AG09309 (cell line): ENCODE measurements around the gene SLC25A43.

Source experiments
- DNase-seq: peaks from one replicate; pipeline ENCODE4 v3.0.0-alpha.2; 2010; ENCODE audit warnings: low read depth
- H3K4me3 ChIP-seq: 2 replicates; pipeline ENCODE4 v1.5.1; 2011; ENCODE audit warnings: mild to moderate bottlenecking, low read depth, low read length, moderate library complexity; ENCODE audit not compliant: control insufficient read depth
- CTCF ChIP-seq: IDR thresholded peaks from 2 replicates; pipeline ENCODE4 v1.5.1; 2011; ENCODE audit warnings: mild to moderate bottlenecking, low read depth, low read length, inconsistent platforms; ENCODE audit not compliant: insufficient read depth, control insufficient read depth; ENCODE audit errors: missing control alignments

SLC25A43 gene

GRCh38 chrX:119393144-119393543 is 6.0 kb upstream of the SLC25A43 start:
- H3K4me3 ChIP-seq, result no peak overlapping the region
- no peak for TF ChIP-seq CTCF
- no peak for DNase-seq

- DNase-seq, result no peak
- peak overlapping the region; percentile 66 for H3K4me3 ChIP-seq
- TF ChIP-seq CTCF, result no peak
Observed at GRCh38 chrX:119398587-119398973, 556 bp upstream of the SLC25A43 start.

- DNase-seq, result no peak
- TF ChIP-seq CTCF, result no peak
- peak overlapping the region; percentile 66 for H3K4me3 ChIP-seq
Observed at GRCh38 chrX:119399772-119400101, 601 bp downstream of the SLC25A43 start.

- TF ChIP-seq CTCF, result no peak
- no peak for DNase-seq
- H3K4me3 ChIP-seq, result no peak overlapping the region
Observed at GRCh38 chrX:119401569-119401968, 2.4 kb downstream of the SLC25A43 start.

- TF ChIP-seq CTCF, result no peak
- DNase-seq, result no peak
- no peak overlapping the region for H3K4me3 ChIP-seq
Observed at GRCh38 chrX:119402588-119402987, 3.5 kb downstream of the SLC25A43 start.

- DNase-seq, result no peak
- H3K4me3 ChIP-seq, result no peak overlapping the region
- TF ChIP-seq CTCF, result no peak
Observed at GRCh38 chrX:119406776-119407175, 7.6 kb downstream of the SLC25A43 start.

GRCh38 chrX:119407681-119408080 is 8.5 kb downstream of the SLC25A43 start:
- H3K4me3 ChIP-seq, result no peak overlapping the region
- DNase-seq, result no peak
- no peak for TF ChIP-seq CTCF
